Peyer's patch (tissue), 4 donors: ENCODE measurements around the gene PZP.

Experiments
- CTCF ChIP-seq, 6 experiments: fragments of 450-650 bp in 4 of 6; fragments of 200-600 bp in 2 of 6; sonication (generic) in 1 of 6; IDR thresholded peaks; one replicate each; pipeline ENCODE4 v1.5.1; 2017 to 2019; ENCODE audit warnings: antibody characterized with exemption in 6 of 6, mild to moderate bottlenecking in 3 of 6, moderate library complexity in 1 of 6
- POLR2A ChIP-seq, 2 donors: fragments of 450-650 bp; IDR thresholded peaks; one replicate each; pipeline ENCODE4 v1.5.1; 2017; ENCODE audit warnings: antibody characterized with exemption in 2 of 2, mild to moderate bottlenecking in 2 of 2, moderate library complexity in 2 of 2

- TF ChIP-seq POLR2A (IDR thresholded peaks at IDR 0.05) (no peak), CTCF (IDR thresholded peaks at IDR 0.05) (no peak)
Observed at GRCh38 chr12:9243999-9244649, 35.9 kb upstream of the PZP start.
